GM23338 (cell line): ENCODE measurements around the gene SUMF1. TPM values are rescaled to one million over a fixed set of nuclear protein-coding genes. Genes with fewer than 3 reads are reported as not detected.

Experiments used
- ATAC-seq: fragments of 200-7000 bp; cut with Tn5 transposase; 3 replicates; pipeline ENCODE4 v1.9.1; 2020
- DNase-seq: peaks from one replicate; pipeline ENCODE4 v3.0.0-alpha.2; 2015; ENCODE audit warnings: low spot score
- H2AFZ ChIP-seq: fragments of 200-600 bp; sonication (generic); 2 replicates; pipeline ENCODE4 v1.8.0; 2016; ENCODE audit warnings: antibody characterized with exemption, mild to moderate bottlenecking, moderate library complexity
- H3F3A ChIP-seq: fragments of 200-600 bp; sonication (generic); replicated peaks from 2 replicates; pipeline ENCODE4 v1.8.0; 2017; ENCODE audit warnings: antibody characterized with exemption, mixed run types, low read depth
- H3K27ac ChIP-seq: fragments of 200-600 bp; sonication (generic); 2 replicates; pipeline ENCODE4 v1.6.1; 2016; ENCODE audit warnings: low read depth
- H3K27me3 ChIP-seq: fragments of 200-600 bp; sonication (generic); 2 replicates; pipeline ENCODE4 v1.8.0; 2016; ENCODE audit warnings: mild to moderate bottlenecking, mixed run types, moderate library complexity; ENCODE audit not compliant: insufficient read depth
- H3K36me3 ChIP-seq: fragments of 200-600 bp; sonication (generic); 2 replicates; pipeline ENCODE4 v1.8.0; 2016; ENCODE audit warnings: mild to moderate bottlenecking; ENCODE audit not compliant: insufficient read depth
- H3K4me1 ChIP-seq: fragments of 200-600 bp; sonication (generic); 2 replicates; pipeline ENCODE4 v1.8.0; 2016; ENCODE audit warnings: mild to moderate bottlenecking, moderate library complexity; ENCODE audit not compliant: insufficient read depth
- H3K4me2 ChIP-seq: fragments of 200-600 bp; sonication (generic); 2 replicates; pipeline ENCODE4 v1.7.1; 2017; ENCODE audit warnings: mixed run types
- H3K4me3 ChIP-seq: fragments of 200-600 bp; sonication (generic); 2 replicates; pipeline ENCODE4 v1.6.1; 2016; ENCODE audit warnings: mixed run types
- H3K79me2 ChIP-seq: fragments of 200-600 bp; sonication (generic); replicated peaks from 2 replicates; pipeline ENCODE4 v1.8.0; 2017; ENCODE audit warnings: mild to moderate bottlenecking; ENCODE audit not compliant: insufficient read depth
- H3K9me2 ChIP-seq: fragments of 200-600 bp; sonication (generic); 2 replicates; pipeline ENCODE4 v1.8.0; 2017; ENCODE audit not compliant: insufficient read depth
- H4K20me1 ChIP-seq: fragments of 200-600 bp; sonication (generic); replicated peaks from 2 replicates; pipeline ENCODE4 v1.8.0; 2017; ENCODE audit warnings: mild to moderate bottlenecking; ENCODE audit not compliant: insufficient read depth
- H3K27ac Mint-ChIP-seq: 2 replicates; pipeline ENCODE4 v1.8.0; 2020; ENCODE audit warnings: inconsistent platforms, mild to moderate bottlenecking, moderate library complexity, mixed read lengths
- H3K27me3 Mint-ChIP-seq: 3 replicates; pipeline ENCODE4 v1.8.0; 2022; ENCODE audit warnings: low read depth, mild to moderate bottlenecking, moderate library complexity, mixed read lengths, inconsistent platforms; ENCODE audit not compliant: insufficient read depth, poor library complexity
- H3K36me3 Mint-ChIP-seq: 3 replicates; pipeline ENCODE4 v1.8.0; 2021; ENCODE audit warnings: low read depth, mild to moderate bottlenecking, inconsistent platforms, moderate library complexity, mixed read lengths
- H3K4me1 Mint-ChIP-seq: 3 replicates; pipeline ENCODE4 v1.8.0; 2020; ENCODE audit warnings: mild to moderate bottlenecking, inconsistent platforms, mixed read lengths
- H3K4me3 Mint-ChIP-seq: 3 replicates; pipeline ENCODE4 v1.8.0; 2021; ENCODE audit warnings: moderate library complexity, mild to moderate bottlenecking, inconsistent platforms, mixed read lengths
- H3K9me3 Mint-ChIP-seq: 3 replicates; pipeline ENCODE4 v1.8.0; 2020; ENCODE audit warnings: moderate library complexity, mild to moderate bottlenecking, inconsistent platforms, mixed read lengths
- CREB1 ChIP-seq: fragments of 250-450 bp; sonication (Bioruptor Pico); IDR thresholded peaks from 2 replicates; pipeline ENCODE4 v1.5.0; 2020; ENCODE audit warnings: low read depth, mild to moderate bottlenecking, moderate library complexity
- CTCF ChIP-seq, 2 experiments: fragments of 200-600 bp in 1 of 2; sonication (generic) in 1 of 2; conservative IDR thresholded peaks; 2 replicates each; pipeline versions ENCODE4 v1.5.1 to v1.6.1; 2016 to 2017; ENCODE audit warnings: antibody characterized with exemption in 2 of 2, low read depth in 2 of 2, mild to moderate bottlenecking in 2 of 2, moderate library complexity in 1 of 2
- ETS1 ChIP-seq: IDR thresholded peaks from 2 replicates; pipeline ENCODE4 v1.6.1; 2016; ENCODE audit warnings: antibody characterized with exemption
- JUNB ChIP-seq: IDR thresholded peaks from one replicate; pipeline ENCODE4 v1.6.1; 2016; ENCODE audit warnings: antibody characterized with exemption; ENCODE audit not compliant: unreplicated experiment
- STAT1 ChIP-seq: IDR thresholded peaks from one replicate; pipeline ENCODE4 v1.6.1; 2016; ENCODE audit warnings: antibody characterized with exemption; ENCODE audit not compliant: unreplicated experiment
- ZNF114 ChIP-seq: fragments of 250-450 bp; sonication (Bioruptor Pico); IDR thresholded peaks from 2 replicates; pipeline ENCODE4 v1.5.0; 2020; ENCODE audit warnings: mild to moderate bottlenecking, moderate library complexity
- polyA plus RNA-seq: library from polyadenylated mRNA; unstranded; fragments of >200 nt; fragmentation: Nextera tagmentation; extraction: Ambion mirVana; gene quantifications from 2 replicates; pipeline ENCODE4 v1.2.1, GENCODE V29; 2016
- total RNA-seq: library from RNA; depleted of rRNA; stranded (reverse); fragments of >200 nt; shearing (Covaris generic); gene quantifications from 2 replicates; pipeline ENCODE4 v1.2.3, GENCODE V29; 2014

SUMF1 gene
- total and polyA plus RNA-seq, 2 experiments from 2014 or later: 6.9 to 20.3 TPM

GRCh38 chr3:4408958-4409357 lies 58.1 kb downstream of the SUMF1 start (continued):
- no peak for TF ChIP-seq ETS1
- TF ChIP-seq STAT1: no peak
- no peak for TF ChIP-seq ZNF114 (CRISPR knock-in tag)
- no peak for TF ChIP-seq JUNB

- Histone ChIP-seq H3K27ac (no peak overlapping the region), H3K4me2 (no peak overlapping the region), H2AFZ (no peak overlapping the region), H3K36me3 (no peaks in the 10 kb centered on the region), H4K20me1 (no peaks in the 10 kb centered on the region), H3K4me1 (no peaks in the 10 kb centered on the region; the same call in 1 of the 2 replicates), H3K9me2 (no peaks in the 10 kb centered on the region), H3K4me3 (no peak overlapping the region), H3K27me3 (no peaks in the 10 kb centered on the region), H3K79me2 (no peaks in the 10 kb centered on the region), H3F3A (no peaks in the 10 kb centered on the region)
- Mint-ChIP-seq H3K9me3 (no peaks in the 10 kb centered on the region), H3K27ac (no peak overlapping the region), H3K4me1 (no peaks in the 10 kb centered on the region), H3K4me3 (no peak overlapping the region), H3K36me3 (no peaks in the 10 kb centered on the region; the same call in 2 of the 3 replicates), H3K27me3 (no peaks in the 10 kb centered on the region)
- TF ChIP-seq ETS1 (no peak), CTCF (conservative IDR thresholded peaks at IDR 0.05; ENCODE audit: low read depth in 2 of 2) (no peak)
- DNase-seq (no peak), ATAC-seq (no peak)
Observed at GRCh38 chr3:4407941-4408340, 59.1 kb downstream of the SUMF1 start.

- no peaks in the 10 kb centered on the region for H3K36me3 ChIP-seq
- no peak for TF ChIP-seq STAT1
- no peak for TF ChIP-seq CREB1
- TF ChIP-seq JUNB: no peak
- no peaks in the 10 kb centered on the region for H3F3A ChIP-seq
- H3K4me1 ChIP-seq: no peaks in the 10 kb centered on the region; the same call in 1 of the 2 replicates
- no peaks in the 10 kb centered on the region for H3K9me3 Mint-ChIP-seq
- ATAC-seq: no peak
- no peaks in the 10 kb centered on the region for H3K79me2 ChIP-seq
- H3K4me2 ChIP-seq: no peak overlapping the region
- H3K36me3 Mint-ChIP-seq: no peaks in the 10 kb centered on the region; the same call in 2 of the 3 replicates
- DNase-seq: no peak
- H3K4me1 Mint-ChIP-seq: no peaks in the 10 kb centered on the region
- H3K27ac Mint-ChIP-seq: no peak overlapping the region
- H3K27me3 Mint-ChIP-seq: no peaks in the 10 kb centered on the region
- H3K27ac ChIP-seq: no peak overlapping the region
- no peaks in the 10 kb centered on the region for H3K9me2 ChIP-seq
- H4K20me1 ChIP-seq: no peaks in the 10 kb centered on the region
- H3K4me3 Mint-ChIP-seq: no peak overlapping the region
- no peaks in the 10 kb centered on the region for H3K27me3 ChIP-seq
- H2AFZ ChIP-seq: no peak overlapping the region
- H3K4me3 ChIP-seq: no peak overlapping the region
Observed at GRCh38 chr3:4406746-4407568, 60.1 kb downstream of the SUMF1 start.
